GM18870 (cell line): ENCODE results near the gene UBE4A.

Source experiments
- ATAC-seq: cut with Tn5 transposase; IDR thresholded peaks from one replicate; pipeline ENCODE4 v1.9.1; 2021; ENCODE audit warnings: moderate library complexity; ENCODE audit not compliant: unreplicated experiment

UBE4A gene

GRCh38 chr11:118359295-118359958, at the start of gene UBE4A:
TSS of gene UBE4A (plus strand) at chr11:118359600. CDS start at chr11:118365081, 5,481 bp downstream.
- ATAC-seq, result peak; percentile 76

- ATAC-seq, result no peak
These were observed 49.1 kb upstream of the UBE4A start for GRCh38 chr11:118310271-118310670.

GRCh38 chr11:118310781-118311485, 48.5 kb upstream of the UBE4A start:
- no peak for ATAC-seq

- no peak for ATAC-seq
These were observed 47.9 kb upstream of the UBE4A start for GRCh38 chr11:118311518-118311917.

- ATAC-seq, result no peak
These were observed 47.1 kb upstream of the UBE4A start for GRCh38 chr11:118312328-118312727.

- ATAC-seq, result no peak
These were observed 46.2 kb upstream of the UBE4A start for GRCh38 chr11:118313242-118313641.

- no peak for ATAC-seq
These were observed 44.4 kb upstream of the UBE4A start for GRCh38 chr11:118314988-118315411.

GRCh38 chr11:118318124-118318523, 41.3 kb upstream of the UBE4A start:
- no peak for ATAC-seq

- ATAC-seq, result no peak
These were observed 40.6 kb upstream of the UBE4A start for GRCh38 chr11:118318581-118319336.

- no peak for ATAC-seq
These were observed 40.1 kb upstream of the UBE4A start for GRCh38 chr11:118319337-118319707.

- no peak for ATAC-seq
These were observed 38.9 kb upstream of the UBE4A start for GRCh38 chr11:118320515-118320914.

GRCh38 chr11:118321386-118322082, 37.9 kb upstream of the UBE4A start:
- no peak for ATAC-seq

GRCh38 chr11:118322721-118323120, 36.7 kb upstream of the UBE4A start:
- ATAC-seq, result no peak

GRCh38 chr11:118325283-118325682, 34.1 kb upstream of the UBE4A start:
- no peak for ATAC-seq

- no peak for ATAC-seq
These were observed 30.7 kb upstream of the UBE4A start for GRCh38 chr11:118328745-118329144.

- ATAC-seq, result no peak
These were observed 24.7 kb upstream of the UBE4A start for GRCh38 chr11:118334745-118335144.

- ATAC-seq, result no peak
These were observed 20.8 kb upstream of the UBE4A start for GRCh38 chr11:118338637-118339061.

GRCh38 chr11:118339281-118339961, 20.0 kb upstream of the UBE4A start:
- ATAC-seq, result no peak

GRCh38 chr11:118340449-118340848, 19.0 kb upstream of the UBE4A start:
- no peak for ATAC-seq

- no peak for ATAC-seq
These were observed 18.1 kb upstream of the UBE4A start for GRCh38 chr11:118341261-118341660.
